ENCODE measurements around the gene RSRC1. TPM values are rescaled to one million over a fixed set of nuclear protein-coding genes. Genes with fewer than 3 reads are reported as not detected.

The RSRC1 gene
- polyA plus RNA-seq, 1 donor (not counting 4 experiments of a cell fraction or from before 2014, with no cell fraction given), result 11.1 TPM

- no peak overlapping the region for H3K4me2 ChIP-seq (ENCODE audit: control insufficient read depth, extremely low read depth, insufficient read depth, low read depth, low read length)
- H3K4me3 ChIP-seq (ENCODE audit: control insufficient read depth in 2 of 3, extremely low read depth in 1 of 3, insufficient read depth in 2 of 3, low read depth in 1 of 3, low read length in 3 of 3), result no peak overlapping the region
- no peaks in the 10 kb centered on the region for H3K9me1 ChIP-seq (ENCODE audit: control insufficient read depth, extremely low read depth, insufficient read depth, low read length)
- FAIRE-seq (no peak), DNase-seq (ENCODE audit: low read depth, low spot score) (no peak)
- no peaks in the 10 kb centered on the region for H3K4me1 ChIP-seq (ENCODE audit: control insufficient read depth, extremely low read depth, insufficient read depth, low read length)
- TF ChIP-seq, protein P1, sequence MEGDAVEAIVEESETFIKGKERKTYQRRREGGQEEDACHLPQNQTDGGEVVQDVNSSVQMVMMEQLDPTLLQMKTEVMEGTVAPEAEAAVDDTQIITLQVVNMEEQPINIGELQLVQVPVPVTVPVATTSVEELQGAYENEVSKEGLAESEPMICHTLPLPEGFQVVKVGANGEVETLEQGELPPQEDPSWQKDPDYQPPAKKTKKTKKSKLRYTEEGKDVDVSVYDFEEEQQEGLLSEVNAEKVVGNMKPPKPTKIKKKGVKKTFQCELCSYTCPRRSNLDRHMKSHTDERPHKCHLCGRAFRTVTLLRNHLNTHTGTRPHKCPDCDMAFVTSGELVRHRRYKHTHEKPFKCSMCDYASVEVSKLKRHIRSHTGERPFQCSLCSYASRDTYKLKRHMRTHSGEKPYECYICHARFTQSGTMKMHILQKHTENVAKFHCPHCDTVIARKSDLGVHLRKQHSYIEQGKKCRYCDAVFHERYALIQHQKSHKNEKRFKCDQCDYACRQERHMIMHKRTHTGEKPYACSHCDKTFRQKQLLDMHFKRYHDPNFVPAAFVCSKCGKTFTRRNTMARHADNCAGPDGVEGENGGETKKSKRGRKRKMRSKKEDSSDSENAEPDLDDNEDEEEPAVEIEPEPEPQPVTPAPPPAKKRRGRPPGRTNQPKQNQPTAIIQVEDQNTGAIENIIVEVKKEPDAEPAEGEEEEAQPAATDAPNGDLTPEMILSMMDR (optimal IDR thresholded peaks at IDR 0.05 in 1 of 3, IDR thresholded peaks at IDR 0.05 in 1 of 3, conservative IDR thresholded peaks at IDR 0.05 in 1 of 3; ENCODE audit: extremely low read depth in 1 of 3, insufficient read depth in 2 of 3, low read length in 3 of 3), result no peak
- no peak for TF ChIP-seq EZH2 (IDR thresholded peaks at IDR 0.05; ENCODE audit: low read length)
- no peaks in the 10 kb centered on the region for H3K27me3 ChIP-seq (ENCODE audit: control insufficient read depth, extremely low read depth, insufficient read depth, low read length)
- H2AFZ ChIP-seq (ENCODE audit: control insufficient read depth, low read length), result no peak overlapping the region
- H3K27ac ChIP-seq (ENCODE audit: control insufficient read depth, insufficient read depth, low read length), result no peak overlapping the region
- H3K9me3 ChIP-seq (ENCODE audit: control insufficient read depth, low read depth, low read length), result no peaks in the 10 kb centered on the region
- no peak overlapping the region for H3K9ac ChIP-seq (ENCODE audit: control insufficient read depth, extremely low read depth, insufficient read depth, low read length)
- H4K20me1 ChIP-seq (ENCODE audit: control insufficient read depth, extremely low read depth, insufficient read depth, low read length), result no peaks in the 10 kb centered on the region
- H3K36me3 ChIP-seq (ENCODE audit: control insufficient read depth in 2 of 2, extremely low read depth in 1 of 2, insufficient read depth in 2 of 2, low read length in 2 of 2), result no peaks in the 10 kb centered on the region
- H3K79me2 ChIP-seq (ENCODE audit: control insufficient read depth, insufficient read depth, low read length), result peaks cover 3% of the 10 kb centered on the region
- dilution Hi-C loops (cut with MboI; ENCODE audit: extremely low pct_ligation_motif_present, low sequenced_read_pairs), result no loop called here
Observed at GRCh38 chr3:158148218-158148617, 38.3 kb downstream of the RSRC1 start.

GRCh38 chr3:158152186-158152585, 42.3 kb downstream of the RSRC1 start:
- Histone ChIP-seq H3K9me3 (ENCODE audit: control insufficient read depth, low read depth, low read length) (no peaks in the 10 kb centered on the region), H3K9me1 (ENCODE audit: control insufficient read depth, extremely low read depth, insufficient read depth, low read length) (no peaks in the 10 kb centered on the region), H3K79me2 (ENCODE audit: control insufficient read depth, insufficient read depth, low read length) (peaks cover 4% of the 10 kb centered on the region), H4K20me1 (ENCODE audit: control insufficient read depth, extremely low read depth, insufficient read depth, low read length) (no peaks in the 10 kb centered on the region), H3K4me1 (ENCODE audit: control insufficient read depth, extremely low read depth, insufficient read depth, low read length) (no peaks in the 10 kb centered on the region), H3K36me3 (ENCODE audit: control insufficient read depth in 2 of 2, extremely low read depth in 1 of 2, insufficient read depth in 2 of 2, low read length in 2 of 2) (no peaks in the 10 kb centered on the region), H3K9ac (ENCODE audit: control insufficient read depth, extremely low read depth, insufficient read depth, low read length) (no peak overlapping the region), H3K27me3 (ENCODE audit: control insufficient read depth, extremely low read depth, insufficient read depth, low read length) (no peaks in the 10 kb centered on the region), H3K4me3 (ENCODE audit: control insufficient read depth in 2 of 3, extremely low read depth in 1 of 3, insufficient read depth in 2 of 3, low read depth in 1 of 3, low read length in 3 of 3) (no peak overlapping the region), H3K4me2 (ENCODE audit: control insufficient read depth, extremely low read depth, insufficient read depth, low read depth, low read length) (no peak overlapping the region), H3K27ac (ENCODE audit: control insufficient read depth, insufficient read depth, low read length) (no peak overlapping the region), H2AFZ (ENCODE audit: control insufficient read depth, low read length) (no peak overlapping the region)
- no peak for TF ChIP-seq EZH2 (IDR thresholded peaks at IDR 0.05; ENCODE audit: low read length)
- TF ChIP-seq, protein P1 (optimal IDR thresholded peaks at IDR 0.05 in 1 of 3, IDR thresholded peaks at IDR 0.05 in 1 of 3, conservative IDR thresholded peaks at IDR 0.05 in 1 of 3; ENCODE audit: extremely low read depth in 1 of 3, insufficient read depth in 2 of 3, low read length in 3 of 3), result no peak
- no peak for DNase-seq (ENCODE audit: low read depth, low spot score)
- dilution Hi-C loops (cut with MboI; ENCODE audit: extremely low pct_ligation_motif_present, low sequenced_read_pairs), result no loop called here
- no peak for FAIRE-seq

Measured in keratinocyte (primary cell).